ENCODE data around the gene CELSR1.

CELSR1 gene

DNA sequence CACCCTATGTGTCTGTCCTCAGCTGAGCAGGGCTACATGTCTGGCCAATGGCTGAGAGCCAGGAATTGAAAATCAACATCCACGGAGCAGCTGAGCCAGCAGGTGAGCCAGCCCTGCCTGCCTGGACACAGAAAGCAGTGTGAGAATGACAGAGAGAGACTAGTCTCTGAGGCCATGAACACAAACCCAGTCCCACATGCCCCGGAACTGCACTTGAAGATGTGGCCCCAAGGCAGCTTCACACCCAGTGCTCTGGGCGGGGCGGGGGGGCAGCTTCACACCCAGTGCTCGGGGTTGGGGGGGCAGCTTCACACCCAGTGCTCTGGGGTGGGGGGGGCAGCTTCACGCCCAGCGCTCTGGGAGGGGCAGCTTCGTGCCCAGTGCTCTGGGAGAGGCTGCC lies 164.3 kb downstream of the CELSR1 start:
- H3K27me3 ChIP-seq (ENCODE audit: insufficient read depth, poor library complexity, severe bottlenecking) = no peaks in the 10 kb centered on the region

DNA sequence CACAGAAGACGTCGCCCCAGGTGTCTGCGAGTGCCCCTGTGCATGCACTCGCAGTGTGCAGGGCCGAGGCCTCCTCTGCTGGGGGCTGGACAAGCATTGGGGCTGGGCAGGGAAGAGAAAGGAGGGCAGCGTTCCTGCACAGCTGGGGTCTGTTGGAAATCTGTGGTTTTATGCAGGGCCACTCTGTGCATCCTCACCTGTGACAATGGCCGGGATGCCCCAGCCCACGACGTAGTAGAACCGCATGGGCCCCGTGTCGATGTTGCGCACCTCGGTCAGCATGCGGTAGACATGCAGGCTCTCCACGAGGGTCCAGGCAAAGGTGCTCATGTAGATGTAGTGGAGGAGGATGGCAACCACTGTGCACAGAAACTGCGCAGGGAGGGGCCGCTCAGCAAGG lies 164.7 kb downstream of the CELSR1 start:
- no peak for DNase-seq (ENCODE audit: low spot score)
- TF ChIP-seq, protein P1, sequence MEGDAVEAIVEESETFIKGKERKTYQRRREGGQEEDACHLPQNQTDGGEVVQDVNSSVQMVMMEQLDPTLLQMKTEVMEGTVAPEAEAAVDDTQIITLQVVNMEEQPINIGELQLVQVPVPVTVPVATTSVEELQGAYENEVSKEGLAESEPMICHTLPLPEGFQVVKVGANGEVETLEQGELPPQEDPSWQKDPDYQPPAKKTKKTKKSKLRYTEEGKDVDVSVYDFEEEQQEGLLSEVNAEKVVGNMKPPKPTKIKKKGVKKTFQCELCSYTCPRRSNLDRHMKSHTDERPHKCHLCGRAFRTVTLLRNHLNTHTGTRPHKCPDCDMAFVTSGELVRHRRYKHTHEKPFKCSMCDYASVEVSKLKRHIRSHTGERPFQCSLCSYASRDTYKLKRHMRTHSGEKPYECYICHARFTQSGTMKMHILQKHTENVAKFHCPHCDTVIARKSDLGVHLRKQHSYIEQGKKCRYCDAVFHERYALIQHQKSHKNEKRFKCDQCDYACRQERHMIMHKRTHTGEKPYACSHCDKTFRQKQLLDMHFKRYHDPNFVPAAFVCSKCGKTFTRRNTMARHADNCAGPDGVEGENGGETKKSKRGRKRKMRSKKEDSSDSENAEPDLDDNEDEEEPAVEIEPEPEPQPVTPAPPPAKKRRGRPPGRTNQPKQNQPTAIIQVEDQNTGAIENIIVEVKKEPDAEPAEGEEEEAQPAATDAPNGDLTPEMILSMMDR (IDR thresholded peaks at IDR 0.05; ENCODE audit: poor library complexity, severe bottlenecking) = no peak
- no peak overlapping the region for H3K4me3 ChIP-seq (ENCODE audit: severe bottlenecking)
- peaks cover 6% of the 10 kb centered on the region for H3K9me3 ChIP-seq (ENCODE audit: severe bottlenecking)
- ATAC-seq (ENCODE audit: low read depth) = no peak
- no peaks in the 10 kb centered on the region for H3K27me3 ChIP-seq (ENCODE audit: insufficient read depth, poor library complexity, severe bottlenecking)
- H3K27ac ChIP-seq (ENCODE audit: poor library complexity, severe bottlenecking) = no peak overlapping the region
- H3K4me1 ChIP-seq (ENCODE audit: insufficient read depth, poor library complexity, severe bottlenecking) = peaks cover under 1% of the 10 kb centered on the region
- H3K36me3 ChIP-seq (ENCODE audit: low read depth) = peaks cover 25% of the 10 kb centered on the region

More for the DNA sequence above, 164.3 kb downstream of the CELSR1 start:
- no peak for DNase-seq (ENCODE audit: low spot score)
- peaks cover 25% of the 10 kb centered on the region for H3K36me3 ChIP-seq (ENCODE audit: low read depth)
- no peak for ATAC-seq (ENCODE audit: low read depth)
- H3K9me3 ChIP-seq (ENCODE audit: severe bottlenecking) = peaks cover 6% of the 10 kb centered on the region
- TF ChIP-seq, protein P1 (IDR thresholded peaks at IDR 0.05; ENCODE audit: poor library complexity, severe bottlenecking) = no peak
- H3K4me1 ChIP-seq (ENCODE audit: insufficient read depth, poor library complexity, severe bottlenecking) = peaks cover 5% of the 10 kb centered on the region
- H3K27ac ChIP-seq (ENCODE audit: poor library complexity, severe bottlenecking) = no peak overlapping the region
- H3K4me3 ChIP-seq (ENCODE audit: severe bottlenecking) = no peak overlapping the region

DNA sequence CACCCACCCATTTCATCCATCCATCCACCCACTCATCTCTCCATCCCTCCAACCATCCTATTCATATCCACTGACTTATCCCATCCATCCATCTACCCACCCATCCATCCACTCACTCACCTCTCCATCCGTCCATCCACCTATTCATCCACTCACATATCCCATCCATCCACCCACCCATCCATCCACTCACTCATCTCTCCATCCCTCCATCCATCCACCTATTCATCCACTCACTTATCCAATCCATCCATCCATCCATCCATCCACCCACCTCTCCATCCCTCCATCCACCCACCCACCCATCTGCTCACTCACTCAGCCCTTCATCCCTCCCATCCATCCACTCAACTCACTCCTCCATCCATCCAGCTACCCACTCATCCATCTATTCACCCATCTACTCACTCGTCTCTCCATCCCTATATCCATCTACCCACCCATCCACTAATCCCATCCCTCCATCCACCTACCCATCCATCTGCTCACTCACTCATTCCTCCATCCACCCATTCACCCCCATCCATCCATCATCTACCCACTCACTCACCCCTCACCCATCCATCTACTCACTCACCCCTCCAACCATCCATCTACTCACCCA lies 165.7 kb downstream of the CELSR1 start:
- Histone ChIP-seq H3K36me3 (ENCODE audit: low read depth) (peaks cover 26% of the 10 kb centered on the region), H3K27me3 (ENCODE audit: insufficient read depth, poor library complexity, severe bottlenecking) (no peaks in the 10 kb centered on the region), H3K4me1 (ENCODE audit: insufficient read depth, poor library complexity, severe bottlenecking) (no peaks in the 10 kb centered on the region), H3K27ac (ENCODE audit: poor library complexity, severe bottlenecking) (no peak overlapping the region), H3K9me3 (ENCODE audit: severe bottlenecking) (peaks cover 6% of the 10 kb centered on the region), H3K4me3 (ENCODE audit: severe bottlenecking) (no peak overlapping the region)
- TF ChIP-seq, protein P1 (IDR thresholded peaks at IDR 0.05; ENCODE audit: poor library complexity, severe bottlenecking) = no peak
- DNase-seq (ENCODE audit: low spot score) = no peak
- ATAC-seq (ENCODE audit: low read depth) = no peak

DNA sequence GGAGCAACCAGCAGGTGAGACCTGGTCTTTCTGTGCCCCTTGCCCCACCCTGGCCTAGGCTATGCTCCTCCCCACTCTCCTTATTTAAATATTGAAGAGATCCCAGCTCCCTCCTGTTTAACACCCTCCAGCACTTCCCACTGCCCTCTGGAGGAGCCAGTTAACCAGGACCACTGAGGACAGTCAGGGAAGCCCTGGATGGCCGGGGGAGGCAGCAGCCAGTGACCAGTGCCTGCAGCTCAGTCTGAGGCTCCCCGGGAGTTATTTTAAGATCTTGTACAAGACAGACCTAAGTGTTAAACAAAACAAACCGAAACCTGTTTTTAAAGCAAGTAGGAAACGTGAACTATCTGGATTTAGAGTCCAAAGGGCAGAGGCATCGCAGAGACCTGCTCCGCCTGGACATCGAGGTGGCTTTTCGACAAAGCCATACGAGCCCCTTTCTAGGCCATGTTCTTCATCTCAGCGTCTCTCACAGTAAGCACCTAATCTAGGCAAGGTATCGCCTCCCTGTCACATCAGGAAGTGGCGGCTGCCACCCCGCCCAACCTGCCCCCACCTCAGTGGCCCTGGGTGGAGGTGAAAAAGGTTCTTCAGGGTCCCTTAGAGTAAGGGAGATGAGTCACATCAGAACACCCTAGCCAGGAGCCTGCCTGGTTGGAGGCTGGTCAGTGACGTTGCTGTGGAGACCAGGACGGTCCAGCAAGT lies 166.7 kb downstream of the CELSR1 start:
- no peaks in the 10 kb centered on the region for H3K9me3 ChIP-seq (ENCODE audit: severe bottlenecking)
- no peak overlapping the region for H3K4me3 ChIP-seq (ENCODE audit: severe bottlenecking)
- H3K4me1 ChIP-seq (ENCODE audit: insufficient read depth, poor library complexity, severe bottlenecking) = no peaks in the 10 kb centered on the region
- H3K27ac ChIP-seq (ENCODE audit: poor library complexity, severe bottlenecking) = no peak overlapping the region
- H3K27me3 ChIP-seq (ENCODE audit: insufficient read depth, poor library complexity, severe bottlenecking) = no peaks in the 10 kb centered on the region
- TF ChIP-seq, protein P1 (IDR thresholded peaks at IDR 0.05; ENCODE audit: poor library complexity, severe bottlenecking) = no peak
- H3K36me3 ChIP-seq (ENCODE audit: low read depth) = peaks cover 21% of the 10 kb centered on the region
- DNase-seq (ENCODE audit: low spot score) (no peak), ATAC-seq (ENCODE audit: low read depth) (no peak)

Measured in RWPE2 (cell line).